GM21515 (cell line): ENCODE data around the gene FERMT1.
"Not testable (repeated sequence)": the region's sequence is repeated elsewhere in the genome, so short reads cannot be mapped to it uniquely, and the experiment has no call there.

Experiments
- ATAC-seq: cut with Tn5 transposase; IDR thresholded peaks from one replicate; pipeline ENCODE4 v1.9.1; 2021; ENCODE audit not compliant: unreplicated experiment

Gene FERMT1

GRCh38 chr20:6041808-6042265 lies 81.0 kb downstream of the FERMT1 start:
- ATAC-seq, result no peak

GRCh38 chr20:6040958-6041807 lies 81.6 kb downstream of the FERMT1 start:
- ATAC-seq, result no peak

GRCh38 chr20:6040540-6040939 lies 82.3 kb downstream of the FERMT1 start:
- ATAC-seq, result no peak

GRCh38 chr20:6039766-6040165 lies 83.1 kb downstream of the FERMT1 start:
- ATAC-seq, result no peak

- no peak for ATAC-seq
Measured at GRCh38 chr20:6038256-6038655, 84.6 kb downstream of the FERMT1 start.

GRCh38 chr20:6037082-6037481 lies 85.7 kb downstream of the FERMT1 start:
- no peak for ATAC-seq

GRCh38 chr20:6036213-6036612 lies 86.6 kb downstream of the FERMT1 start:
- ATAC-seq, result no peak

GRCh38 chr20:6034134-6034969 lies 88.5 kb downstream of the FERMT1 start:
- no peak for ATAC-seq

- ATAC-seq, result not testable (repeated sequence)
Measured at GRCh38 chr20:6032907-6033306, 89.9 kb downstream of the FERMT1 start.

GRCh38 chr20:6030453-6031080 lies 92.3 kb downstream of the FERMT1 start:
- ATAC-seq, result no peak

GRCh38 chr20:6029538-6029937 lies 93.3 kb downstream of the FERMT1 start:
- ATAC-seq, result no peak

- ATAC-seq, result no peak
Measured at GRCh38 chr20:6028818-6029217, 94.0 kb downstream of the FERMT1 start.

GRCh38 chr20:6026051-6026450 lies 96.8 kb downstream of the FERMT1 start:
- no peak for ATAC-seq
